ENCODE results near the gene CASP12. TPM values are rescaled to one million over a fixed set of nuclear protein-coding genes. Genes with fewer than 3 reads are reported as not detected.

The CASP12 gene
- total RNA-seq, 2 experiments from 2014 or later = not detected

DNA sequence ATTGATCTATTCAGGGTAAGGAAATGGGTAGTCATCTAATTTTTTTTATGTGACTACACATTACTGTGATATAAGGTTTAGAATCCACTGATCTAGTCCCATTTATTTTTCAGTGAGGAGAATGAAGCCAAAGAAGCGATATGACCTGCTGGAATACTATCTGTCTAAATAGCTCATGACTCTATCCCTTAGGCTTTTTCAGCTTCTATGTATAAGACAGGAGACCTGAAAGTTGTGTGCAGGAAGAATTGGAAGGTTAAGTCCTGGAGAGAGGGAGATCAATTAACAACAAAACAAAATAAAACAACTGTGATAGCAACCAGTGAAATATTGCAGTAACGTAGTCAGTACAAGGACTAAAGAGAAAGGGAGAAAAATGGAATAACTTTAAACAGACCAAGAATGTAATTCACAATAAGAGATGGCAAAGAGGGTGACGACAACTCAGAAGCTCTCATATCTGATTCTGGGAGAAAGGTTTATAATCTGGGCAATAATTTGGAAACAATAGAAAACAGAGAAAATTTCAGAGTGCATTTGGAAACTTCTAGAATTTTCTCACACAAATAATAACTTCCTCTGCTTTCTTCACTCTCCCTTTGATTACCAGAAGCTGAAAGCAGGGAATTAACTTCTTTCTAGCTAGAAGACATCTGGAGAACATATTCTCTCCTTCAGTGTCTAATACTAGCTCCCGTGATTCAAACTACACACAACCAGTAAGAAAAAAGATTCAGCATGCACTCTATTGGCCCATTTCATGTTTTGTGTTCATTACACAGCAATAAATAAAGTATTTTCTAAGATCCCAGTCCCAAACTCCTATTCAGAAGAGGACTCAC is 19.2 kb upstream of the CASP12 start:
- TF ChIP-seq, protein P1, sequence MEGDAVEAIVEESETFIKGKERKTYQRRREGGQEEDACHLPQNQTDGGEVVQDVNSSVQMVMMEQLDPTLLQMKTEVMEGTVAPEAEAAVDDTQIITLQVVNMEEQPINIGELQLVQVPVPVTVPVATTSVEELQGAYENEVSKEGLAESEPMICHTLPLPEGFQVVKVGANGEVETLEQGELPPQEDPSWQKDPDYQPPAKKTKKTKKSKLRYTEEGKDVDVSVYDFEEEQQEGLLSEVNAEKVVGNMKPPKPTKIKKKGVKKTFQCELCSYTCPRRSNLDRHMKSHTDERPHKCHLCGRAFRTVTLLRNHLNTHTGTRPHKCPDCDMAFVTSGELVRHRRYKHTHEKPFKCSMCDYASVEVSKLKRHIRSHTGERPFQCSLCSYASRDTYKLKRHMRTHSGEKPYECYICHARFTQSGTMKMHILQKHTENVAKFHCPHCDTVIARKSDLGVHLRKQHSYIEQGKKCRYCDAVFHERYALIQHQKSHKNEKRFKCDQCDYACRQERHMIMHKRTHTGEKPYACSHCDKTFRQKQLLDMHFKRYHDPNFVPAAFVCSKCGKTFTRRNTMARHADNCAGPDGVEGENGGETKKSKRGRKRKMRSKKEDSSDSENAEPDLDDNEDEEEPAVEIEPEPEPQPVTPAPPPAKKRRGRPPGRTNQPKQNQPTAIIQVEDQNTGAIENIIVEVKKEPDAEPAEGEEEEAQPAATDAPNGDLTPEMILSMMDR (IDR thresholded peaks at IDR 0.05) = no peak
- H3K36me3 Mint-ChIP-seq (ENCODE audit: low read depth) = no peaks in the 10 kb centered on the region
- peak overlapping the region; percentile 78 for H3K27ac Mint-ChIP-seq
- H3K9me3 Mint-ChIP-seq = peaks cover 3% of the 10 kb centered on the region
- ChIA-PET POLR2A (no interaction called here), CTCF (interaction anchor here (0.6 to 1.4 kb wide), 3 partner anchors 12 to 52 kb away, joined by 3 to 6 read pairs (median 3); no protein-coding TSS in a partner anchor)
- intact Hi-C loops (cut with micrococcal nuclease) = no loop called here
- DNase-seq (no peak), ATAC-seq (peak; percentile 43)
- H3K4me3 Mint-ChIP-seq = peak overlapping the region; percentile 78
- peaks cover 43% of the 10 kb centered on the region for H3K4me1 Mint-ChIP-seq (ENCODE audit: low read depth)
- no peaks in the 10 kb centered on the region for H3K27me3 Mint-ChIP-seq

DNA sequence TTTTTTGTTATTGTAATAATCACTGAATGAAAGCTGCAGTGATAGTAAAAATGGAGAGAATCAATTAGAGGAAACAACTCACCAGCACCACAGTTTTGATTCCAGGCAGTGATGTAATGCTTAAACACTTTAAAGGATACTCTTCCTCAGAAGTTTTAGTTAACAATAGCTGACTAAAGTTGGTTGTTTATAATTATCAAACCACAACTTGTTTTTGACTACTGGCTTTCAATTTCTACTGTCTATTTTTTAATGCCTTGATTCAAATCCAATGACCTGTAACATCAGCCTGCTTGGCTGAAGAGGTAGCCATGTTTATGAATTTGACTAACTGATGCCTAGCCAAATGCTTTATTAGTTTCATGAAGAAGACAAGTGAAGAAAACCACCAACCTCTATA is 18.2 kb upstream of the CASP12 start:
- ATAC-seq (no peak), DNase-seq (no peak)
- Mint-ChIP-seq H3K27ac (peak overlapping the region; percentile 83), H3K4me3 (peak overlapping the region; percentile 78), H3K27me3 (no peaks in the 10 kb centered on the region), H3K9me3 (peaks cover 3% of the 10 kb centered on the region), H3K36me3 (ENCODE audit: low read depth) (no peaks in the 10 kb centered on the region), H3K4me1 (ENCODE audit: low read depth) (peaks cover 49% of the 10 kb centered on the region)
- ChIA-PET POLR2A (interaction anchor here (0.7 to 1.3 kb wide), 2 partner anchors 8 to 9 kb away, joined by 3 read pairs; no protein-coding TSS in a partner anchor), CTCF (interaction anchor here (1.3 to 1.4 kb wide), 2 partner anchors 19 to 30 kb away, joined by 3 to 4 read pairs; no protein-coding TSS in a partner anchor)
- TF ChIP-seq, protein P1 (IDR thresholded peaks at IDR 0.05) = no peak
- intact Hi-C loops (cut with micrococcal nuclease) = no loop called here

DNA sequence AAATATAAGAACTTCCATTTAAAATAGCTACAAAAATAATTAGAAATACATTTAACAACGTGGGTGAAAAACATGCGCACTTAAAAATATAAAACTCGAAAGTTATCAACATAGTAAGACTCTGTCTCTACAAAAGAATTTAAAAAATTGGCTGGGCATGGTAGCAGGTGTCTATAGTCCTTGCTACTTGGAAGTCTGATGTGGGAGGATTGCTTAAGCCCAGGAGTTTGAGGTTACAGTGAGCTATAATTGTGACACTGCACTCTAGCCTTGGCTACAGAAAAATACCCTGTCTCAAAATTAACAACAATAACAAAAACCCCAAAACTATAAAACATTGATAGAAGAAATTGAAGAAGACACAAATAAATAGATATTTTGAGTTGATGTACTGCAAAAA is 13.8 kb upstream of the CASP12 start:
- Mint-ChIP-seq H3K27me3 (no peaks in the 10 kb centered on the region), H3K27ac (no peak overlapping the region), H3K4me1 (ENCODE audit: low read depth) (peaks cover 43% of the 10 kb centered on the region), H3K9me3 (no peaks in the 10 kb centered on the region), H3K4me3 (no peak overlapping the region), H3K36me3 (ENCODE audit: low read depth) (peaks cover 10% of the 10 kb centered on the region)
- intact Hi-C loops (cut with micrococcal nuclease) = no loop called here
- POLR2A ChIA-PET = no interaction called here
- CTCF ChIA-PET = interaction anchor here (2.0 kb wide), 1 partner anchor 13 kb away, joined by 5 read pairs; no protein-coding TSS in a partner anchor
- ATAC-seq (no peak), DNase-seq (no peak)
- TF ChIP-seq, protein P1 (IDR thresholded peaks at IDR 0.05) = no peak

DNA sequence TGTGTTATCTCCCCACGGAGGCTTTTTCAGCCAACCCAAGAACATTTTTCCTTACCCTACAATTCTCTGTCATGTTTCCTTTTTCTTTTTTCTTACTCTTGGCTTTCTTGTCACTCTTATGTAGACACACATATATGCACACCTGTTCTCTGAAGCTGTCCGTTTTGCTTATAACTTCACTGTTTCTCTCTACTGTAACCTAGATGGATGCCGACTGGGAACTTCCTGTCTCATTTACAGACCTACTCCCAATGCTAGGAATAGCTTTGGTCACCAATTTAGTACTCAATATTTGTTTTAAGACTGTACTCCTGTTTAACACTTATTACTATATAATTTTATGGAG is 9.9 kb upstream of the CASP12 start:
- Mint-ChIP-seq H3K36me3 (ENCODE audit: low read depth) (peaks cover 10% of the 10 kb centered on the region), H3K27me3 (no peaks in the 10 kb centered on the region)
- CTCF ChIA-PET = interaction anchor here (1.2 kb wide), 1 partner anchor 13 kb away, joined by 4 read pairs; no protein-coding TSS in a partner anchor

More for the DNA sequence above, 9.9 kb upstream of the CASP12 start:
- DNase-seq (no peak), ATAC-seq (peak; percentile 20)
- POLR2A ChIA-PET = interaction anchor here (1.3 to 1.6 kb wide), 2 partner anchors 10 to 32 kb away, joined by 3 to 5 read pairs; partner anchors contain the start of gene CASP12
- Mint-ChIP-seq H3K27ac (no peak overlapping the region), H3K4me3 (no peak overlapping the region), H3K4me1 (ENCODE audit: low read depth) (peaks cover 21% of the 10 kb centered on the region), H3K9me3 (no peaks in the 10 kb centered on the region)
- TF ChIP-seq, protein P1 (IDR thresholded peaks at IDR 0.05) = no peak
- intact Hi-C loops (cut with micrococcal nuclease) = no loop called here
